A549 (cell line): Measurements from ENCODE around the gene COL5A1. TPM values are rescaled to one million over a fixed set of nuclear protein-coding genes. Genes with fewer than 3 reads are reported as not detected.

ENCODE experiments used
- ATAC-seq, 2 experiments: fragments of 200-7000 bp in 1 of 2; fragments of >200 bp in 1 of 2; cut with Nextera tagmentation in 1 of 2; cut with Tn5 transposase in 1 of 2; 3 replicates each; pipeline versions ENCODE4 v1.8.0 to v1.9.1; 2018 to 2020; ENCODE audit warnings: mild to moderate bottlenecking in 1 of 2, moderate library complexity in 1 of 2
- CTCF ChIA-PET: fragments of 300-600 bp; sonication (Branson Sonifier 250); formaldehyde crosslinking; extraction: SDS; loops from one replicate; lab custom pipeline; 2021; ENCODE audit warnings: antibody characterized with exemption, inconsistent platforms; lab: Yijun Ruan, JAX
- POLR2A ChIA-PET: fragments of 350-600 bp; formaldehyde crosslinking; extraction: SDS; loops from one replicate; lab custom pipeline; 2021; ENCODE audit warnings: antibody characterized with exemption, inconsistent platforms; lab: Yijun Ruan, JAX
- DNase-seq, 2 experiments: peaks; one replicate each; pipeline versions ENCODE4 v3.0.0 to v3.0.0-alpha.2; 2011 to 2016; ENCODE audit warnings: low read depth in 1 of 2, low spot score in 1 of 2
- FAIRE-seq: peaks from 2 replicates; lab custom pipeline; 2011; peaks lifted over from hg19 to GRCh38; lab: Jason Lieb, UNC
- H3K27ac ChIP-seq, 2 experiments: fragments of >200 bp; sonication (Bioruptor Twin); formaldehyde crosslinking; 3 replicates each; pipeline ENCODE4 v1.5.1; 2016 to 2017
- H3K4me1 ChIP-seq: fragments of >200 bp; sonication (Bioruptor Twin); formaldehyde crosslinking; 3 replicates; pipeline ENCODE4 v1.6.1; 2016
- H3K4me2 ChIP-seq: fragments of >200 bp; sonication (Bioruptor Twin); formaldehyde crosslinking; 3 replicates; pipeline ENCODE4 v1.6.1; 2016
- H3K4me3 ChIP-seq: fragments of >200 bp; sonication (Bioruptor Twin); formaldehyde crosslinking; 3 replicates; pipeline ENCODE4 v1.5.1; 2016
- H3K9me3 ChIP-seq: fragments of >200 bp; sonication (Bioruptor Twin); formaldehyde crosslinking; 3 replicates; pipeline ENCODE4 v1.6.1; 2016
- BHLHE40 ChIP-seq: IDR thresholded peaks from 2 replicates; pipeline ENCODE4 v1.6.1; 2012; ENCODE audit warnings: low read depth, low read length, inconsistent platforms
- CEBPB ChIP-seq, 2 experiments: fragments of >200 bp in 1 of 2; sonication (Bioruptor Twin) in 1 of 2; formaldehyde crosslinking in 1 of 2; IDR thresholded peaks; 2 replicates each; pipeline ENCODE4 v1.6.1; 2012 to 2016
- EHF ChIP-seq: fragments of 250-450 bp; sonication (Bioruptor Pico); IDR thresholded peaks from 2 replicates; pipeline ENCODE4 v1.5.0; 2020; ENCODE audit warnings: mild to moderate bottlenecking
- EHMT2 ChIP-seq: fragments of 200-600 bp; sonication (generic); IDR thresholded peaks from 2 replicates; pipeline ENCODE4 v1.6.1; 2016; ENCODE audit warnings: antibody characterized with exemption, low read depth, mild to moderate bottlenecking, moderate library complexity
- FOSB ChIP-seq: fragments of 250-450 bp; sonication (Bioruptor Pico); IDR thresholded peaks from 2 replicates; pipeline ENCODE4 v1.5.0; 2020; ENCODE audit warnings: mild to moderate bottlenecking, moderate library complexity
- FOXS1 ChIP-seq: fragments of 250-450 bp; sonication (Bioruptor Pico); IDR thresholded peaks from 2 replicates; pipeline ENCODE4 v1.5.0; 2020; ENCODE audit warnings: mild to moderate bottlenecking, moderate library complexity
- HEYL ChIP-seq: fragments of 250-450 bp; sonication (Bioruptor Pico); IDR thresholded peaks from 2 replicates; pipeline ENCODE4 v1.8.0; 2021; ENCODE audit warnings: mild to moderate bottlenecking, moderate library complexity
- KDM5A ChIP-seq: fragments of 200-600 bp; sonication (generic); IDR thresholded peaks from 2 replicates; pipeline ENCODE4 v1.6.1; 2016; ENCODE audit warnings: antibody characterized with exemption, mild to moderate bottlenecking
- POLR2AphosphoS2 ChIP-seq: conservative IDR thresholded peaks from 2 replicates; pipeline ENCODE4 v1.6.1; 2012; ENCODE audit warnings: low read length, improper control_type of control experiment, inconsistent platforms
- RFX5 ChIP-seq: fragments of 450-650 bp; IDR thresholded peaks from 2 replicates; pipeline ENCODE4 v1.7.1; 2014; ENCODE audit warnings: antibody characterized with exemption, mild to moderate bottlenecking, moderate library complexity
- RNF2 ChIP-seq: fragments of 200-600 bp; sonication (generic); IDR thresholded peaks from 2 replicates; pipeline ENCODE4 v1.6.1; 2016; ENCODE audit warnings: low read depth, mild to moderate bottlenecking, antibody characterized with exemption, moderate library complexity, borderline replicate concordance
- SMC3 ChIP-seq: fragments of >200 bp; sonication (Bioruptor Twin); formaldehyde crosslinking; IDR thresholded peaks from 3 replicates; pipeline ENCODE4 v1.6.1; 2018; ENCODE audit warnings: inconsistent platforms
- ZC3H11A ChIP-seq: fragments of 450-650 bp; IDR thresholded peaks from 2 replicates; pipeline ENCODE4 v1.6.1; 2014; ENCODE audit warnings: antibody characterized with exemption, mild to moderate bottlenecking
- ZFP36 ChIP-seq: fragments of 450-650 bp; IDR thresholded peaks from 2 replicates; pipeline ENCODE4 v1.6.1; 2014; ENCODE audit warnings: borderline replicate concordance; ENCODE audit not compliant: partially characterized antibody
- ZSCAN20 ChIP-seq: fragments of 250-450 bp; sonication (Bioruptor Pico); IDR thresholded peaks from 2 replicates; pipeline ENCODE4 v1.8.0; 2022; ENCODE audit warnings: mild to moderate bottlenecking, moderate library complexity
- WGBS: methylation state at CpG from one replicate; pipeline ENCODE4 v1.1.6; 2017; ENCODE audit errors: missing lambda C conversion rate; 5-methylcytosine and 5-hydroxymethylcytosine counted together
- polyA plus RNA-seq, 4 experiments: library from polyadenylated mRNA; depleted of rRNA in 3 of 4; stranded (reverse); fragments of >200 nt; fragmentation: RNase III in 1 of 4; extraction: RNeasy Plus Mini Kit Qiagen cat#74134 plus additional on column Dnase treatment in 1 of 4; gene quantifications; 2 replicates in 3 of 4; 3 replicates in 1 of 4; pipeline ENCODE4 v1.2.3, GENCODE V29; 2011 to 2017
- TF ChIP-seq, protein P1 (sequence below): fragments of 450-650 bp; IDR thresholded peaks from 2 replicates; pipeline ENCODE4 v1.6.1; 2014; ENCODE audit warnings: antibody characterized with exemption
- TF ChIP-seq, protein P2 (sequence below): fragments of >200 bp; sonication (Bioruptor Twin); formaldehyde crosslinking; IDR thresholded peaks from 3 replicates; pipeline ENCODE4 v1.6.1; 2016
- TF ChIP-seq, protein P3 (sequence below): IDR thresholded peaks from 2 replicates; pipeline ENCODE4 v1.6.1; 2012
- TF ChIP-seq, protein P4 (sequence below): fragments of 250-450 bp; sonication (Bioruptor Pico); IDR thresholded peaks from 2 replicates; pipeline ENCODE4 v1.5.0; 2021; ENCODE audit warnings: mild to moderate bottlenecking, moderate library complexity, borderline replicate concordance

The COL5A1 gene
- polyA plus RNA-seq, 2 of the 4 experiments (the other 2 are of a cell fraction) = 16.1 to 67.5 TPM

DNA sequence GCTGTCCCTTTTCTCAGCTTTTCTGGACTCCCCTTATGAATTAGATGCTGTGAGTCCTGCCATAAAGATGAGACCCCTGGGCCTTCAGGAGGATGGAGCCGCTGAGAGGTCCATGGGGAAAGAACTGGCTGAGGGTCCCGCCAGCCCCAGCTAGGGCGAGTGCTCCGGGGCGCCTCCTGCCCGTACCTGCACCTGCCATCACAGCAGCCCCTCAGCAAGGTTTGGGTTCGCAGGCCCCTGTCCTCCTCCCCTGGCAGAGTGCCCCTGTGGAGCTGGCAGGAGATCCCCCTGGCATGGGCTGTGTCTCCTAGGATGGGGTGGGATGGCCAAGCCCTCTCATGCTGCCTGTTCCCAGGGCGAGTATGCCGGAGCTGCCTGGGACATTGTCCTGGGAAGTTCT, 64.2 kb downstream of the COL5A1 start:
- Histone ChIP-seq H3K4me3 (no peak overlapping the region), H3K4me2 (no peak overlapping the region), H3K4me1 (peaks cover 4% of the 10 kb centered on the region; the same call in 1 of the 3 replicates), H3K9me3 (no peaks in the 10 kb centered on the region), H3K27ac (no peak overlapping the region)
- ChIA-PET CTCF (interaction anchor here (0.8 to 2.5 kb wide), 6 partner anchors 8 to 262 kb away, joined by 3 to 17 read pairs (median 4); no protein-coding TSS in a partner anchor), POLR2A (no interaction called here)
- TF ChIP-seq CEBPB (IDR thresholded peaks at IDR 0.05) (no peak), FOSB (CRISPR knock-in tag) (no peak), RNF2 (no peak), ZC3H11A (no peak), KDM5A (no peak), FOXS1 (CRISPR knock-in tag) (no peak), POLR2AphosphoS2 (no peak)
- TF ChIP-seq, protein P1, sequence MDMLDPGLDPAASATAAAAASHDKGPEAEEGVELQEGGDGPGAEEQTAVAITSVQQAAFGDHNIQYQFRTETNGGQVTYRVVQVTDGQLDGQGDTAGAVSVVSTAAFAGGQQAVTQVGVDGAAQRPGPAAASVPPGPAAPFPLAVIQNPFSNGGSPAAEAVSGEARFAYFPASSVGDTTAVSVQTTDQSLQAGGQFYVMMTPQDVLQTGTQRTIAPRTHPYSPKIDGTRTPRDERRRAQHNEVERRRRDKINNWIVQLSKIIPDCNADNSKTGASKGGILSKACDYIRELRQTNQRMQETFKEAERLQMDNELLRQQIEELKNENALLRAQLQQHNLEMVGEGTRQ = no peak
- TF ChIP-seq, protein P2, sequence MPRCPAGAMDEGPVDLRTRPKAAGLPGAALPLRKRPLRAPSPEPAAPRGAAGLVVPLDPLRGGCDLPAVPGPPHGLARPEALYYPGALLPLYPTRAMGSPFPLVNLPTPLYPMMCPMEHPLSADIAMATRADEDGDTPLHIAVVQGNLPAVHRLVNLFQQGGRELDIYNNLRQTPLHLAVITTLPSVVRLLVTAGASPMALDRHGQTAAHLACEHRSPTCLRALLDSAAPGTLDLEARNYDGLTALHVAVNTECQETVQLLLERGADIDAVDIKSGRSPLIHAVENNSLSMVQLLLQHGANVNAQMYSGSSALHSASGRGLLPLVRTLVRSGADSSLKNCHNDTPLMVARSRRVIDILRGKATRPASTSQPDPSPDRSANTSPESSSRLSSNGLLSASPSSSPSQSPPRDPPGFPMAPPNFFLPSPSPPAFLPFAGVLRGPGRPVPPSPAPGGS = no peak
- 73% methylated on average over 3 of the region's 9 CpGs for WGBS
- DNase-seq = no peak
- FAIRE-seq = no peak
- ATAC-seq = no peak

DNA sequence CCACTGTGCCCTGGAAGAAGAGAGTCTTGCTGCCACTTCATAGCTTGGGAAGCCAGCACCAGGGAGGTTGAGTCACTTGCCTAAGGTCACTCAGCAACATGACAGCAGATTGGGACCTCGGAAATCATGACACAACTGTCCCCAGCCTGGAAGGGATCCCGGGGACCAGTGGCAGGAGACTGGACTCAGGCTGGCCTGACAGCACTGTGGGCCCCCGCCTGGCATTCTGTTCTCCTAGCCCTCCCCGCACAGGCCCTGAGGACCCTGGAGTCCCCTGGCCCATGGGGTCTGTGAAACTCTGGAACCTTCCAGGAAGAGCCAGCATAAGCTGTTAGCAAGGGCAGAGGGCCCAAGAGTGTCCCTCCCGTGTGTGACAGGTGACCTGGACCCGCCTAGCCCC, 64.9 kb downstream of the COL5A1 start:
- TF ChIP-seq RFX5 (no peak), ZSCAN20 (CRISPR knock-in tag) (no peak), SMC3 (no peak), HEYL (CRISPR knock-in tag) (no peak), EHF (CRISPR knock-in tag) (no peak), ZFP36 (no peak), RNF2 (no peak), BHLHE40 (no peak), EHMT2 (no peak), KDM5A (no peak)
- TF ChIP-seq, protein P1 = no peak
- TF ChIP-seq, protein P3, sequence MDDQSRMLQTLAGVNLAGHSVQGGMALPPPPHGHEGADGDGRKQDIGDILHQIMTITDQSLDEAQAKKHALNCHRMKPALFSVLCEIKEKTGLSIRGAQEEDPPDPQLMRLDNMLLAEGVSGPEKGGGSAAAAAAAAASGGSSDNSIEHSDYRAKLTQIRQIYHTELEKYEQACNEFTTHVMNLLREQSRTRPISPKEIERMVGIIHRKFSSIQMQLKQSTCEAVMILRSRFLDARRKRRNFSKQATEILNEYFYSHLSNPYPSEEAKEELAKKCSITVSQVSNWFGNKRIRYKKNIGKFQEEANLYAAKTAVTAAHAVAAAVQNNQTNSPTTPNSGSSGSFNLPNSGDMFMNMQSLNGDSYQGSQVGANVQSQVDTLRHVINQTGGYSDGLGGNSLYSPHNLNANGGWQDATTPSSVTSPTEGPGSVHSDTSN = no peak
- TF ChIP-seq, protein P2 = no peak
- TF ChIP-seq, protein P4, sequence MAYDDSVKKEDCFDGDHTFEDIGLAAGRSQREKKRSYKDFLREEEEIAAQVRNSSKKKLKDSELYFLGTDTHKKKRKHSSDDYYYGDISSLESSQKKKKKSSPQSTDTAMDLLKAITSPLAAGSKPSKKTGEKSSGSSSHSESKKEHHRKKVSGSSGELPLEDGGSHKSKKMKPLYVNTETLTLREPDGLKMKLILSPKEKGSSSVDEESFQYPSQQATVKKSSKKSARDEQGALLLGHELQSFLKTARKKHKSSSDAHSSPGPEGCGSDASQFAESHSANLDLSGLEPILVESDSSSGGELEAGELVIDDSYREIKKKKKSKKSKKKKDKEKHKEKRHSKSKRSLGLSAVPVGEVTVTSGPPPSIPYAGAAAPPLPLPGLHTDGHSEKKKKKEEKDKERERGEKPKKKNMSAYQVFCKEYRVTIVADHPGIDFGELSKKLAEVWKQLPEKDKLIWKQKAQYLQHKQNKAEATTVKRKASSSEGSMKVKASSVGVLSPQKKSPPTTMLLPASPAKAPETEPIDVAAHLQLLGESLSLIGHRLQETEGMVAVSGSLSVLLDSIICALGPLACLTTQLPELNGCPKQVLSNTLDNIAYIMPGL (CRISPR knock-in tag) = no peak
- FAIRE-seq (no peak), ATAC-seq (no peak), DNase-seq (no peak)
- peak overlapping the region in 1 of 2 experiments; percentile 47; a peak in 1 of 6 replicates for H3K27ac ChIP-seq
- CTCF ChIA-PET = interaction anchor here (0.8 to 2.5 kb wide), 8 partner anchors 8 to 263 kb away, joined by 3 to 17 read pairs (median 4); no protein-coding TSS in a partner anchor
- peaks cover 4% of the 10 kb centered on the region; the same call in 1 of the 3 replicates for H3K4me1 ChIP-seq
- no peak overlapping the region for H3K4me3 ChIP-seq
- POLR2A ChIA-PET = no interaction called here
- no peaks in the 10 kb centered on the region for H3K9me3 ChIP-seq
- 78% methylated on average over 4 of the region's 6 CpGs for WGBS
- H3K4me2 ChIP-seq = no peak overlapping the region
